ENCODE data around the gene MOGAT2.
"Not testable (repeated sequence)": the region's sequence is repeated elsewhere in the genome, so short reads cannot be mapped to it uniquely, and the experiment has no call there.

MOGAT2 gene

DNA sequence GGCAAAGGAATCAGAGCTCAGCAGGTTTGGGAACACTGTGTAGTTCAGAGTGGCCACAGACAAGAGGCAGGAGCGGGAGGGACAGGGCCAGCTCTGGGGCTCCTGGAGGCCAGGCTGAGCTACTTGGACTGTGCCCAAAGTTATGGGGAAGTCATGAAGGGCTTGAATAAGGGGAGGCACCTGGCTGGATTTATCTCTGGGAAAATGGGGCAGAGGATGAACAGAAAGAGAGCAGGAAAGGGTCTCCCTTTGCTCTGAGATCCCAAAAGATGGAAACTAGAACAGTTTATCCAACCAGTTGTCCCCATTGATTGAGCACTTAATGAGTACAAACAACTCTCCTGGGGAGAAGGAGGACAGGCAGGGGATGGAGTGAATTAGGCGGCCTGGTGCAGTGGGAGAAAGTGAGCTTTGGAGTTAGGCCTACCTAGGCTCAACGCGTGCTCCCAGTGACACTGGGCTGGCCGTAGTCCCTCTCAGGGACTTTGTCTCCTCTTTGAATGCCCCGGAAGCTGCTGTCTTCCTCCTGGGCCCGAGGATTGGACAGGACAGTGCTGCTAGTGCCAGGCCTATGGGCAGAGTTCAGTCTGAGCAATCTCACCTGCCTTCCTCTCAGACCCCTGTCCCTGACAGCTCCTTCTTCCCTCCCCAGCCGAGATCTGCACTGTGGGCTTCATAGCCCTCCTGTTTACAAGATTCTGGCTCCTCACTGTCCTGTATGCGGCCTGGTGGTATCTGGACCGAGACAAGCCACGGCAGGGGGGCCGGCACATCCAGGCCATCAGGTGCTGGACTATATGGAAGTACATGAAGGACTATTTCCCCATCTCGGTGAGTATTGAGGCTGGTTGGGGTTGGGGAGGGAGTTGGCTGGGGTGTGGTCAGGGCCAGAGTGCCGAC, 2.0 kb downstream of the MOGAT2 start:
- DNase-seq (ENCODE audit: low read depth): no peak

DNA sequence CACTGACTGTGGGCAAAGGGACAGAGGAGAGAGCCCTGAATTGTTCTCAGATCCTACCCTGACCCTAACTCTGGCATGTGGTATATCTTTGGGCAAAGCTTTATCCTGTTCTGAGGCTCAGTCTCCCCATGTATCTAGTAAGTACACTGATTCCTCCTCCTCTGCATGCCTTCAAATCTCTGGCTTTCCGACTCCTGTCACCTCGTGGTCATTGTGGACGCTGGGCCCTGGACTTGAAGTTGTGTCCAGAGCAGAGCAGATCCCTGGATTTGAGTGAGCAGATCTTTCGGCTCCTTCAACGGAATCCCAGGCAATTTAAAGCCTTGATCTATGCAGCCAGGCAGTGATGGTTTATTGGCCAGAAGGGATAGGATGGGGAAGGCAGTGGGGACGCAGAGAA, 3.0 kb downstream of the MOGAT2 start:
- DNase-seq (ENCODE audit: low read depth): no peak

DNA sequence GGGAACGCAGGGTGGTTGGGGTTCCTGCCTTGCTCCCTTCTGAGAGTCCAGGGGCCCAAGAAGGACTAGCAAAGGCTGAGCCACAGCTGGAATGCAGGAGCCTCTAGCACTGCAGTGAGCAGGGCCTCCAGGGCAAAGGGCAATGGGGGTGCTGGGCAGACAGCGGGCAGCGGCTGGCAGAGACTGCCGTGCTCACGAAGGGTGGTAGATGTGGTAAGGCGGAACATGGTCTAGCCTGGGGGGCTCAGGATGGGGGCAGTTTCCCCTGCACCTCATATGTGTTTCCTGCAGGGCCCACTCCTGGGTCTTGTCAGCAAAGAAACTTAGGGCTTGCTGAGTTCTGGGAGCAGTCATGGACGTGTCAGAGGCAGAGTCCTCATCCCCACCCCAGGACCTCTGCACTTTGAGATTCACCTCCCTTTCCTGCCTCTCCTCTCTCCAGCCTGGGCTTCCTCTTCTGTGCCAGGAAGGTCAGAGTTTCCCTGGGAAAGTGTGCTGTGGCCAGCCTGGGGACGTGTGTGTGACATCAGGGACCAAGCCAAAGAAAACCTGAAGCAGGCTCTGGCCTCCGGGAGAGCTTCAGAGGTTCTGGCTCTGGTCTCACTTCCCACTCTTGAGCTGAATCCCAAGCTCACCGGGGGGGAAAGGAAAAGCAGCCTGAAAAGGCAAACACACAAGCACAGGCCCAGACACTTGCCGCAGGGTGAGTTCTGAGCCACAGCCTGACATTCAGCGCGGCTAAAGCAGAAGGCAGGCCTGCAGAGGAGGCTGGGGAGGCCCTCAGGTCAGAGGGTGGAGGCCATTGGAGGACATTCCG, 4.4 kb downstream of the MOGAT2 start:
- DNase-seq (ENCODE audit: low read depth): no peak

DNA sequence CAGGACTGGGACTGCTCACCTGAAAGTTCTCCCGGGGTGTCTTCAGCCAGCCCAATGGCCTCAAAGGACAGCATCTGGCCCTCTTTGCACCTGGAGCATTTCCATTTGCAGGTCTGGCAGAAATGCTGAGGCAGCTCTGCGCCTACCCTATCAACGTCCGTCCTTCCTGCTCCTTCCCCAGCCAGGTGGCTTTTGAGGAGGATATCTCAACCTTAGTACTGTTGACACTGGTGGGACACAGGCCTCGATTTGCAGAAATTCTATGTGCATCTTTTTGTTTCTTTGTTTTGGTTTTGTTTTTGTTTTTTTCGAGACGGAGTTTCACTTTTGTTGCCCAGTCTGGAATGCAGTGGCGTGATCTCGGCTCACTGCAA, 5.0 kb downstream of the MOGAT2 start:
- no peak for DNase-seq (ENCODE audit: low read depth)

DNA sequence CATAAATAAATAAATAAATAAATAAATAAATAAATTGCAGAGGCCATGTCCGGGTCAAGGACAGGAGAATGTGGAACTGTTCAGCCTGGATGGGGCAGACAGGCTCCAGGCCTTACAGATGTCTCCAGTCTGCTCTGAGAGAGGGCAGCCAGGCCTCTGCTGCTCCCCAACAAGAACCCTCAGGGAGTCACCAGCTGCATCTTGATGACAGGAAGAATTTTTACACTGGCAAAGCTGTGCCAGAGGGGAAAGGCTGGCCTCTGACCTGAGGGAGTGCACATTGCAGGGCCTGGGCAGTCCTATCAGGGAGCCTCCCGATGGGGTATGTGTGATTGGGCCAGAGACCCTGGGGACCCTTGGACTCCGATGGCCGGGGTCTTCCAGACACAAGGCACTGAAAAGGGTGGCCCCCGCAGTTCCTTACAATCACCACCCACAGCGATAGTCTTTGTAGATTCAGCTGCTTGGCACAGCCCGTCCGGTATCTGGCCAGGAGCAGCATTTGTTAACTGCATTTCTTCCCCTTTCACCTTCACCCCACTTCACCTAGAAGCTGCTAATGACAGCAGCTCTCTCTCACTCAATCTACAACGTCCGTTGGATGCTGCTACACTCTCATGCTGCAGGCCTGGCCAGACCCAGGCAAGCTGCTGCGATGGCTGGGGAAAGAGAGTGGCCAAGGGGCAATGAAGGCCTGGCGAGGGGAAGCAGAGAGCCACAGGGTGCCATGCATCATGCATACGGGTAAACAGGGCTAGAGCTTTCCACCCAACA, 8.1 kb downstream of the MOGAT2 start:
- no peak for DNase-seq (ENCODE audit: low read depth)

DNA sequence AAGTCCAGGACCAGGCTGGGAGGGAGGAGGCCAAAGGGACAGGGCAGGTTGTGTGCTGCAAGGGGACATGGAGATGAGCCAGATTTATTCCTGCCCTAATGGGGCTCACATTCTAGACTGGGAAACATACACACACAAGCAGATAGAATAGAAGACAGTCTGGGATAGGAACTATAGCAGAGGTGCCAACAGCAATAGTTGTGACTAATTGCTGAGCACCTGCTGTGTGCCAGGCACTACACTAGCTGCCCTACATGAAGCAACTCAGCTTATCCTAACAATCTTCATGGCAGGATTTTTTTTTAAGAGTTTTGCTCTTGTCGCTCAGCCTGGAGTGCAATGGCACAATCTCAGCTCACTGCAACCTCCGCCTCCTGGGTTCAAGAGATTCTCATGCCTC, 11.4 kb downstream of the MOGAT2 start:
- DNase-seq (ENCODE audit: low read depth): no peak

DNA sequence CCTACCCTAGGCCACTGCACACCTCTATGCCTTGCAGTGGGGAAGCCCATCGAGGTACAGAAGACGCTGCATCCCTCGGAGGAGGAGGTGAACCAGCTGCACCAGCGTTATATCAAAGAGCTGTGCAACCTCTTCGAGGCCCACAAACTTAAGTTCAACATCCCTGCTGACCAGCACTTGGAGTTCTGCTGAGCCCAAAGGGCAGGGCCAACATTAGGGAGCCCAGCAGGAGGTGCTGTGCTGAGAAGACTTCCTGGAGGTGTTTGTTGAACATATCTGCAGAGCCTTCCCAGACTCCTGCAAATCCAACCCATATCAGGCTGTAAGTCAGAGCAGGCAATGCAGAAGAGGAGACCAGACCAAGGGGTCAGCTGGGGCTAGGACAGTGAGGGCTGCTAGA, 13.5 kb downstream of the MOGAT2 start:
- no peak for DNase-seq (ENCODE audit: low read depth)

DNA sequence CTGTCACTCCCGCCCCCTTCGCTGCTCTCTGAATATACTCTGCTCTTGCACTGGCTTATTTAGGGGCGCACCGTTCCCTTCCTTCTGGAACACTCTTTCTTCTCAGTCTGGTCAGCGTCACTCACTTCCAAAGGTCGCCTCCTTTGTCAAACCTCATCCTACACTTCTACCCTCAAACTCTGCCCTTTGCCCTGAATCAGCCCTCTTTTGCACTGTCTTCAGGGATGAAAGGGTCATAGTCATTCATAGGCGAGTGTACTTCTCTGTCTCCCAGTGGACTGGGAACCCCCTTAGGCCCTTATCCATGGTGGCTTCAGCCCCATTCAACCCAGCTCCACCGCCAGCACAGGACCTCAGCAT, 15.4 kb downstream of the MOGAT2 start:
- no peak for DNase-seq (ENCODE audit: low read depth)

DNA sequence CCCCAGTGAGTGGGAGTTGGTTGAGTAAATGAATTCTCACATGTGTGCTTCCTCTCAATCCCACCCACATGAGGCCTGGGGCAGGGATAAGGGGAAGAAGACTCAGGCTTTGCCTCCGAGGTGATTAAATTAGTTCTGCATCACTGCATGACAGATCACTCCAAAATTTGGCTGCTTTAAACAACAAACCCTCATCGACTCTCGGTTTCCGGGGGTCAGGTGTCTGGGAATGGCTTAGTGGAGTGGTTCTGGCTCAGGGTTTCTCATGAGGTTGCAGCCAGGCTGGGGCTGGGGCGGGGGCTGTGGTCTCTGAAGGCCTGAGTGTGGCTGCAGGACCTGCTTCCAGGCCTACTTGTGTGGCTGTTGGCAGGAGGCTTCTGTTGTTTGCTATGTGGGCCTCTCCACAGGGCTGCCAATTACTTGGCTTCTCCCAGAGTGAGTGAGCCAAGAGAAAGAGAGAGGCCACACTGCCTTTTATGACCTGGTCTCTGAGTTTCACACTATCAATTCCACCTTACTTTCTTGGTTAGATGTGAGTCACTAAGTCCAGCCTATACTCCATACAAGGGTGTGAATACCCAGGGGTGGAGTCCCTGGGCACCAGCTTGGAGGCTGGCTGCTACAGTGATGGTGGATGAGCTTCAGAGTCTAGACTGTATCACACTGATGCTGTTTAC, 15.9 kb downstream of the MOGAT2 start:
- DNase-seq (ENCODE audit: low read depth): no peak

DNA sequence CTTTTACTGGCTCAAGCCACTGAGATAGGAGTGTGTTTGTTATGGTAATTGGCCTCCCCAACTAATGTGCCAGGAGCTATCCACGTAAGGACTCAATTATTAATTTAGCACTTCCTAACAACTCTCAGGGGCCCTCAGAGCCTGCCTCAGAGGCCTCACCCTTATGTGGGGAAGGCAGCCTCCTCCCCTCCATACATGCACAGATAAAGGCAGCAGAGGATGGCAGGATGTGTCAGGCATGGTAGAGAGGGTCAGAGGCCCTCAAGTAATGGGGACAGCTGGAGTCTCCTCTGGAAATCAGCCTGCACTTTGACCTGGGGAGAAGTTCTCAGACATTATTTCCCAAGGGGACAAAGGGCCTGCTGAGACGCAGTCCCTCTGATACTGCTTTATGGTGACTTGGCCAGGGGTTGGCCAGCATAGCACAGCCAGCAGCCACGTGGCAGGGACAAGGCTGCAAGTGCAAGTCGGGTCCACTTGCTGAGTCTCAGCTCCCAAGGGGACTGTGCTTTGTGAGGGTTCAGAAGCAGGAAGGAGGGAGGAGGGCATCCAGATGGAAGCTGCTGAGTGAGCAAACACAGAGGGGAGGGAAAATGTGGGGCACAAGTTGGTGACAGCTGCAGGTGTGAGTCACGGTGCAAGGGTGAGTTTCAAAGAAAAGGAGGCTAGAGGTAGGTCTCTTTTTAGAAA, 17.0 kb downstream of the MOGAT2 start:
- no peak for DNase-seq (ENCODE audit: low read depth)

DNA sequence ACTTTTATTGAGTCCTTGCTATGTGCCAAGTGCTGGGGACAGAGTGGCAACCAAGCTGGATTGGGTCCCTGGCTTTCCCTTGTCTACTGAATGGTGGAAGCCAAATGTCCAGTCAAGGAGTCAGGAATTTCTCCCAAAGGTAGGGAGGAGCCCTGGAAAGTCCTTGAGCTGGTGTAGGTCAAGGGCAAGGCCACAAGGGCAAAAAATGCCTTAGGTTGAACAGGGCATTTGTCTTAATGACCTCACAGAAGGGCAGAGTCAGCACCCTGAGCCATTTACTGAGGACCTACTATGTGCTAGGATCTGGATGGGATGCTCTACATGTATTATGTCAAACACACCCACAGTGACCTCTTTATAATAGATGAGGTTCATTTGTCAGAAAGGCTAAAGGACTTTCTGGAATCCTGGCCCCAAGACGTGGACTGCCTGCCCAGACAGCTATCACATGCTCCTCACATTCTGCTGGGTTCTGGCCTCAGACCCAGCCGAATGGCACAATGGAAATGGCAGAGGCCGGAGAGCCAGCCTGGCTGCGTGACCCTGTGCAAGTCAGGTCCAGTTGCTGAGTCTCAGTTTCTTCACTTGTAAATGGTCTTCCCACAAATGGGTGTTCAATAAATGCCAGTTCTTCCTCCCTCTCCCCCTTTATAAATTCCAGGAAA, 17.7 kb downstream of the MOGAT2 start:
- no peak for DNase-seq (ENCODE audit: low read depth)

DNA sequence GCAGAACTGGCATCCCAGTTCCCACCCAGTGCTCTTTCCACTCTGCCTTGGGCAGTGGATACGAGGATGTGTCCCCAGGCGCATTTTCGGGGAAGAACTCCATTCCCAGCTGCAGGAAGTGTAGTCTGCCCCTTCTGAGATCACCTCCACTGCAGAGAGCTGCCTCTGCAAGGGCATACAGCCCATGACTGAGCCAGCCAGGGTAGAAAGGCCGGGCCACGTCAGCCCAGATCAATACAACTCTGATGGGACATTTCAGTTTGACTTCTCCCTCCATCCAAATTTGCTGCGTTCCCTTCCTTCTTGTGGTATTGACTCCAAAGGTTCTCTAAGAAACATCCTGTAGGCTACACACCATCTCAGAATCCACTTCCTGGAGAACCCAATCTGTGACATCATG, 19.7 kb downstream of the MOGAT2 start:
- no peak for DNase-seq (ENCODE audit: low read depth)

DNA sequence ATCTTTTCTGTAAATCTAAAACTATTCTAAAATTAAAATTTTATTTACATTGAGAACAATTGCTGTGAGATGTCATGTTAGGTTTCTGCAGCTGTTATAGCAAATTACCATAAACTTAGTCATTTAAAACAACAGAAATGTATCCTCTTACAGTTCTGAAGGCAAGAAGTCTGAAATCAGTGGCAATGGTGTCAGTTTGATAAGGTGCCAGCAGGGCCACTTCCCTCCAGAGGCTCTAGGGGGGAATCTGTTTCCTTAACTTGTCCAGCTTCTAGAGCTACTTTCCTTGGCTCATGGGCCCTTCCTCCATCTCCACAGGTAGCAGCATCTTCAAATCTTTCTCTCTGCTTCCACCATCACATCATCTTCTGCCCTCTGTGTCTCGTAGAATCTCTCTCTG, 23.0 kb downstream of the MOGAT2 start:
- DNase-seq (ENCODE audit: low read depth): no peak

DNA sequence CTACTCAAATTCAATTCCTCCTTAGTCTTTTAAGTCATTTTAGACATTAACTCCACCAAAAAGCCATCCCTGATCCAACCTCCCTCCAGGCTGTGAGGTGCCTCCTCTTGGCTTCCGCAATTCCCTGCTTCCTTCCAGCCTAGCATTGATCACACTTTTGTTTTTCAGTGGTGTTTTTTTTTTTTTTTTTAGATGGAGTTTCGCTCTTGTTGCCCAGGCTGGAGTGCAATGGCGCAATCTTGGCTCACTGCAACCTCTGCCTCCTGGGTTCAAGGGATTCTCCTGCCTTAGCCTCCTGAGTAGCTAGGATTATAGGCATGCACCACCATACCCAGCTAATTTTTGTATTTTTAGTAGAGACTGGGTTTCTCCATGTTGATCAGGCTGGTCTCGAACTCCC, 25.5 kb downstream of the MOGAT2 start:
- DNase-seq (ENCODE audit: low read depth): not testable (repeated sequence)

DNA sequence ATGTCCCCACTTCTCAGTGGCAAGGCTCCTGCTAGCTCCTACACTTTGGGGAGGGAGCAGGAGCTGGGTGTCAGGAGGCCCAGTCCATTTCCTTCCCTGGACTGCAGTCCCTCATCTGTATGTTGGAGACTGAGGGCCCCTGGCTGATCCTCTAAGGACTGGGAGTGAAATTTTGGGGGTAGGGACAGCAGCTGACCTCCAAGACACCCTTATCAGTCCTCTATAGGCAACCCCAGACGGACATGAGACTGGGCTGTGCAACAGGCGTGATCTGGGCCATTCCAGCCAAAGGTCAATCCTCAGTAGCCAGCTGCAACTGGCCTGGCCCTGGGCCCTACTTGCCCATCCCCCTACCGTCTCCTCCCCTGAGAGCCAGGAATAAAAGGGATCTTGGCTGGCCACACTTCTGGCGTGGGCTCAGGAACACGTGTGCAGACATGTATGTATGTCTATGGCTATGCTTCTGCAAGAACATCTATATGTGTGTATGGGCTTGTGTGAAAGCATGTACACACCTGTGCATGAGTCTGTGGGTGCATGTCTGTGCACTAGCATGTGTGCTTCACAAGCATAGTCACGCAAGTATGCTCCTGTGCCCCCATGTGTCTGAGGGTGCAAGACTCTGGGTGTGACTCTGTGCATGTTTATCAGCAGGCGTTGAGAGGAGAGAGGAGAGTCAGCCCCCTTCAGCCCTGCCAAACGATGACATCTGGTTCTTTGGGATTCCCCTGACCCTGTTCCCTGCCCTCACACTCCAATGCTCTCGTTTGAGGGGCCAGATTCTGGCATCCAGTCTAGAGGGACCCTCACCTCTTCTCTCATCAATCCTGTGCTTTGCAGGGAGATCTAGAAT, 26.3 kb downstream of the MOGAT2 start:
- DNase-seq (ENCODE audit: low read depth): no peak

DNA sequence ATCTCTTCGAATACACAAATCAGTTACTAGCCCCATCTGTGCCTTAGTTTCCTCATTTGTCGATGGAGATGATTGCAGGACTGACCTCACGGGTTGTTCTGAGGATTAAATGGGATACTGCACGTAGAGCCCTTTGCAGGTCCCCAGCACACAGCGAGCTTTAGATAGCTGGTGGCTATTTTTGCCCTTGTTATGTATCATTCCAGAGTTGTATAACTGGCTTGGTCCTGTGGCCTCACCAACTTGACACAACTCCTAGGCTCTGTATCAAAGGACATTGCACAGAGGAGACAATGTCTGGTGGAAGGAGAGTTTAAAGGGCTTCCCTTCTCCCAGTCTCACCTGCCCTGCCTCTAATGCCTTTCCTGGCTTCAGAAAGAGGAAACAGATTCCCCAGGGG, 28.2 kb downstream of the MOGAT2 start:
- DNase-seq (ENCODE audit: low read depth): no peak

DNA sequence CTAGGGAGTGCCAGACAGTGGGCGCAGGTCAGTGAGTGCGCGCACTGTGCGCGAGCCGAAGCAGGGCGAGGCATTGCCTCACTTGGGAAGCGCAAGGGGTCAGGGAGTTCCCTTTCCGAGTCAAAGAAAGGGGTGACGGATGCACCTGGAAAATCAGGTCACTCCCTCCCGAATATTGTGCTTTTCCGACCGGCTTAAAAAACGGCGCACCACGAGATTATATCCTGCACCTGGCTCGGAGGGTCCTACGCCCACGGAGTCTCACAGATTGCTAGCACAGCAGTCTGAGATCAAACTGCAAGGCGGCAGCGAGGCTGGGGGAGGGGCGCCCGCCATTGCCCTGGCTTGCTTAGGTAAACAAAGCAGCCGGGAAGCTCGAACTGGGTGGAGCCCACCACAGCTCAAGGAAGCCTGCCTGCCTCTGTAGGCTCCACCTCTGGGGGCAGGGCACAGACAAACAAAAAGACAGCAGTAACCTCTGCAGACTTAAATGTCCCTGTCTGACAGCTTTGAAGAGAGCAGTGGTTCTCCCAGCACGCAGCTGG, 31.2 kb downstream of the MOGAT2 start:
- not testable (repeated sequence) for DNase-seq (ENCODE audit: low read depth)

DNA sequence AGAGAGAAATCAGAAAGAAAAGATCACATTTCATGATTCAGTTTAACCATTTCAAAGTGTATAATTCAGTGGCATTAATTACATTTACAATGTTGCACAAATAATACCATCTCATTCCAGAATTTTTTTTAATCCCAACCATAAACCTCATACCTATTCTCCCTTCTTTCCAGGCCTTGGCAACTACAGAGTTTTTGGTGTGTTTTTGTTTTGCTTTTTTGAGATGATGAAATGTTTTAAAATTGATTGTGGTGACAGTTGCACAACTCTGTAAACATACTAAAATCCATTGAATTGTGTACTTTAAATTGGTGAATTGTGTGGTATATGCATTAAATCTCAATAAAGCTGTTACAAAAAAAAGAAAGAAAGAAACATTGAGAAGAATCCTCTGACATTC, 37.3 kb downstream of the MOGAT2 start:
- DNase-seq (ENCODE audit: low read depth): not testable (repeated sequence)

DNA sequence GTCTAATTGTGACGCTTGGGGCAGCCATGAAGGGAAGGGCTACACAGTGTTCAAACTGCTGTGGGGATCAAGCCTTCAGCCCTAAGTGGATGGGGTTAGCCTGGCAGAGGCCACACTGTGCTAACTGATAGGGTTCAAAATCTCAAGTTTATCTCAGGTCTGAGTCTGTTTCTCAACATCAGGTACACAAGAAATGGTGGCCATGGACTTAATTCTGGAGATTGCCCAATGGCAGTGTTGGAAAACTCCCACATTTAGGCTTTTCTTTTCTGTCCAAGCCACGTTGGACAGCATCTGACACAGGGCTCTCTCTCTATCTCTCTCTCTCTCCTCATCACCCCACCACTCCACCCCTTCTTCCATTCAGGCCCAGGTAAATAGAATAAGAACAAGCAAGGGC, 40.0 kb downstream of the MOGAT2 start:
- DNase-seq (ENCODE audit: low read depth): no peak

DNA sequence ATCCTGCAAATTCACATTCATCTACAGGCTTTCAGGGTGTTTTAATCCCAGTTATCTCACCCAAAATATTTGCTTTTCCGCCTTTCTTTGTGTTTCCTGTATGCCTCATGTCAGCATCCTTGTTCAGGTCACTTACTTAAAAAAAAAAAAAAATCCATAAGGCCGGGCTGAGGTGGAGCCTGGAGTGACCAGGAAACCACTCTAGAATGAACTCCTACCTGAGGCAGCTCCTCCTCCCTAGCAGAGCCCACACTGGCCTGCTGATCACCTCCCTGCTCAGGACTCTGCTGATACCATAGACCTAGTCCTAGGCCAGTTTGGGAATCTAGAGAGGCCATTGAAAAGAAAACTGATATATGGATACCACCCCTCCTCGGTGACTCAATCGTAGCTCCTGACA, 42.2 kb downstream of the MOGAT2 start:
- DNase-seq (ENCODE audit: low read depth): no peak

Measured in HS-27A (cell line).